ENCODE data around the gene CFAP141.

DNA sequence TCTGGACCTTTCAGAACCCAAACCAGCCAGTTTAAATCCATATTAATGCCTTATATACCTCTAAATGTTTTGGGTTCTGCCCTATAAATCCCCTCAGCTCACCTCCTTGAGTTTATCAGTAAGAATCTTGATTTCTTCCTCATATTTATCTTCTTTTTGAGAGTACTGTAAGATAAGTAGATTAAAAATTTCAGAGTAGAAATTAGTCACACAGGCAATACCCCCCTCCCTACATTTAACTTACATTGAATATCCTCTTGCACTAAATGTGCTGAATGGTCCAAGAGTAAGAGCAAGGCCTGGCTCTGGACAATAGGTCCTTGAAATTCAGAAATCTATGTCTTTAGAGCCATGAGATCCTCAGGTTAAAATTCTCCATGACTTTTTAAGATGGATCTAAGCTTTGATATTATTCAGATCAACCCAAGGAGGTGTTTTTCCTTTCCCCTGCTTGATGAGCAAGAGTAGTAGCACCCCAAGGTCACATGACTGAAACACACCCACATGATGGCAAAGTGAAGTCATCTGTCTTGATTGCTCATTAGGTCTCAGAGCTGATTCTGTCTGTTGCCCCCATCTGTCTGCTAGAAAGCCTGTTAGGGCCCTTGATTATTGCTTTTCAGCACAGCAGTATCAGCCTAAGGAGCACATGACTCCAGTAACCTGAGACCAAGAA, 35.4 kb downstream of the CFAP141 start:
- TF ChIP-seq, protein P1, sequence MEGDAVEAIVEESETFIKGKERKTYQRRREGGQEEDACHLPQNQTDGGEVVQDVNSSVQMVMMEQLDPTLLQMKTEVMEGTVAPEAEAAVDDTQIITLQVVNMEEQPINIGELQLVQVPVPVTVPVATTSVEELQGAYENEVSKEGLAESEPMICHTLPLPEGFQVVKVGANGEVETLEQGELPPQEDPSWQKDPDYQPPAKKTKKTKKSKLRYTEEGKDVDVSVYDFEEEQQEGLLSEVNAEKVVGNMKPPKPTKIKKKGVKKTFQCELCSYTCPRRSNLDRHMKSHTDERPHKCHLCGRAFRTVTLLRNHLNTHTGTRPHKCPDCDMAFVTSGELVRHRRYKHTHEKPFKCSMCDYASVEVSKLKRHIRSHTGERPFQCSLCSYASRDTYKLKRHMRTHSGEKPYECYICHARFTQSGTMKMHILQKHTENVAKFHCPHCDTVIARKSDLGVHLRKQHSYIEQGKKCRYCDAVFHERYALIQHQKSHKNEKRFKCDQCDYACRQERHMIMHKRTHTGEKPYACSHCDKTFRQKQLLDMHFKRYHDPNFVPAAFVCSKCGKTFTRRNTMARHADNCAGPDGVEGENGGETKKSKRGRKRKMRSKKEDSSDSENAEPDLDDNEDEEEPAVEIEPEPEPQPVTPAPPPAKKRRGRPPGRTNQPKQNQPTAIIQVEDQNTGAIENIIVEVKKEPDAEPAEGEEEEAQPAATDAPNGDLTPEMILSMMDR (IDR thresholded peaks at IDR 0.05): no peak
- no peak for TF ChIP-seq NR3C1 (IDR thresholded peaks at IDR 0.05)
- TF ChIP-seq, protein P2, sequence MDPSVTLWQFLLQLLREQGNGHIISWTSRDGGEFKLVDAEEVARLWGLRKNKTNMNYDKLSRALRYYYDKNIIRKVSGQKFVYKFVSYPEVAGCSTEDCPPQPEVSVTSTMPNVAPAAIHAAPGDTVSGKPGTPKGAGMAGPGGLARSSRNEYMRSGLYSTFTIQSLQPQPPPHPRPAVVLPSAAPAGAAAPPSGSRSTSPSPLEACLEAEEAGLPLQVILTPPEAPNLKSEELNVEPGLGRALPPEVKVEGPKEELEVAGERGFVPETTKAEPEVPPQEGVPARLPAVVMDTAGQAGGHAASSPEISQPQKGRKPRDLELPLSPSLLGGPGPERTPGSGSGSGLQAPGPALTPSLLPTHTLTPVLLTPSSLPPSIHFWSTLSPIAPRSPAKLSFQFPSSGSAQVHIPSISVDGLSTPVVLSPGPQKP (IDR thresholded peaks at IDR 0.05; ENCODE audit: low read depth, low read length): no peak
- no peak for TF ChIP-seq KDM5A (IDR thresholded peaks at IDR 0.05)
- TF ChIP-seq POLR2AphosphoS2 (conservative IDR thresholded peaks at IDR 0.05; ENCODE audit: low read length): no peak
- TF ChIP-seq EP300 (IDR thresholded peaks at IDR 0.05): no peak
- TF ChIP-seq, protein P3, sequence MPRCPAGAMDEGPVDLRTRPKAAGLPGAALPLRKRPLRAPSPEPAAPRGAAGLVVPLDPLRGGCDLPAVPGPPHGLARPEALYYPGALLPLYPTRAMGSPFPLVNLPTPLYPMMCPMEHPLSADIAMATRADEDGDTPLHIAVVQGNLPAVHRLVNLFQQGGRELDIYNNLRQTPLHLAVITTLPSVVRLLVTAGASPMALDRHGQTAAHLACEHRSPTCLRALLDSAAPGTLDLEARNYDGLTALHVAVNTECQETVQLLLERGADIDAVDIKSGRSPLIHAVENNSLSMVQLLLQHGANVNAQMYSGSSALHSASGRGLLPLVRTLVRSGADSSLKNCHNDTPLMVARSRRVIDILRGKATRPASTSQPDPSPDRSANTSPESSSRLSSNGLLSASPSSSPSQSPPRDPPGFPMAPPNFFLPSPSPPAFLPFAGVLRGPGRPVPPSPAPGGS (IDR thresholded peaks at IDR 0.05): no peak

All from A549 (cell line).